ENCODE results near the gene TPTE2.
"Not testable (repeated sequence)": the region's sequence is repeated elsewhere in the genome, so short reads cannot be mapped to it uniquely, and the experiment has no call there.

GRCh38 chr13:19559739-19560138 lies 1.6 kb downstream of the TPTE2 start:
- not testable (repeated sequence) for TF ChIP-seq CTCF (IDR thresholded peaks at IDR 0.05; ENCODE audit: low read depth, low read length, missing input control); YY1 (IDR thresholded peaks at IDR 0.05)

Measured in liver (tissue), 2 donors.